Keratinocyte (primary cell): ENCODE measurements around the gene FCHO2. TPM values are rescaled to one million over a fixed set of nuclear protein-coding genes. Genes with fewer than 3 reads are reported as not detected.

ENCODE experiments used
- DNase-seq: peaks from one replicate; pipeline ENCODE4 v3.0.0-alpha.2; 2011; ENCODE audit warnings: low read depth, missing footprints, low spot score
- FAIRE-seq: peaks from 2 replicates; lab custom pipeline; 2011; peaks lifted over from hg19 to GRCh38; lab: Jason Lieb, UNC
- H2AFZ ChIP-seq: 2 replicates; pipeline ENCODE4 v1.6.0; 2012; ENCODE audit warnings: low read length, control low read depth, inconsistent platforms; ENCODE audit not compliant: control insufficient read depth
- H3K27ac ChIP-seq: 2 replicates; pipeline ENCODE4 v1.5.1; 2011; ENCODE audit warnings: low read length; ENCODE audit not compliant: control insufficient read depth, insufficient read depth
- H3K27me3 ChIP-seq: 3 replicates; pipeline ENCODE4 v1.6.0; 2011; ENCODE audit warnings: low read length; ENCODE audit not compliant: control insufficient read depth, insufficient read depth; ENCODE audit errors: extremely low read depth
- H3K36me3 ChIP-seq, 2 experiments: 2 replicates in 1 of 2; 3 replicates in 1 of 2; pipeline ENCODE4 v1.5.1; 2011; ENCODE audit warnings: low read length in 2 of 2, mild to moderate bottlenecking in 1 of 2; ENCODE audit not compliant: control insufficient read depth in 2 of 2, insufficient read depth in 2 of 2; ENCODE audit errors: extremely low read depth in 1 of 2
- H3K4me1 ChIP-seq: 3 replicates; pipeline ENCODE4 v1.5.1; 2011; ENCODE audit warnings: low read length; ENCODE audit not compliant: control insufficient read depth, insufficient read depth; ENCODE audit errors: extremely low read depth
- H3K4me2 ChIP-seq: 3 replicates; pipeline ENCODE4 v1.6.0; 2011; ENCODE audit warnings: low read depth, low read length; ENCODE audit not compliant: control insufficient read depth, insufficient read depth; ENCODE audit errors: extremely low read depth
- H3K4me3 ChIP-seq, 3 experiments: fragments of 200-600 bp in 1 of 3; sonication (generic) in 1 of 3; 2 replicates in 2 of 3; 3 replicates in 1 of 3; pipeline ENCODE4 v1.5.1; 2011 to 2016; ENCODE audit warnings: low read length in 3 of 3, mild to moderate bottlenecking in 3 of 3, control low read depth in 2 of 3, inconsistent platforms in 1 of 3, low read depth in 1 of 3, mixed read lengths in 1 of 3, mixed run types in 1 of 3, moderate library complexity in 1 of 3; ENCODE audit not compliant: control insufficient read depth in 2 of 3, insufficient read depth in 2 of 3; ENCODE audit errors: extremely low read depth in 1 of 3
- H3K79me2 ChIP-seq: 2 replicates; pipeline ENCODE4 v1.6.0; 2012; ENCODE audit warnings: low read length; ENCODE audit not compliant: control insufficient read depth, insufficient read depth
- H3K9ac ChIP-seq: 3 replicates; pipeline ENCODE4 v1.6.0; 2011; ENCODE audit warnings: low read length; ENCODE audit not compliant: control insufficient read depth, insufficient read depth; ENCODE audit errors: extremely low read depth
- H3K9me1 ChIP-seq: 3 replicates; pipeline ENCODE4 v1.6.0; 2011; ENCODE audit warnings: low read length; ENCODE audit not compliant: control insufficient read depth, insufficient read depth; ENCODE audit errors: extremely low read depth
- H3K9me3 ChIP-seq: 2 replicates; pipeline ENCODE4 v1.5.1; 2012; ENCODE audit warnings: low read depth, low read length; ENCODE audit not compliant: control insufficient read depth
- H4K20me1 ChIP-seq: 3 replicates; pipeline ENCODE4 v1.6.0; 2011; ENCODE audit warnings: low read length; ENCODE audit not compliant: control insufficient read depth, insufficient read depth; ENCODE audit errors: extremely low read depth
- CTCF ChIP-seq, 3 experiments: IDR thresholded peaks in 1 of 3; conservative IDR thresholded peaks in 1 of 3; optimal IDR thresholded peaks in 1 of 3; 2 replicates in 2 of 3; 3 replicates in 1 of 3; pipeline versions ENCODE3 to v1.5.1; 2011; ENCODE audit warnings: low read length in 3 of 3, mild to moderate bottlenecking in 3 of 3, moderate library complexity in 2 of 3, control low read depth in 1 of 3, inconsistent platforms in 1 of 3; ENCODE audit not compliant: insufficient read depth in 2 of 3; ENCODE audit errors: extremely low read depth in 1 of 3
- EZH2 ChIP-seq: IDR thresholded peaks from one replicate; pipeline ENCODE4 v1.6.1; 2012; ENCODE audit warnings: inconsistent platforms, mild to moderate bottlenecking, low read length, moderate library complexity
- dilution Hi-C: fragments of 300-500 bp; cut with MboI; formaldehyde crosslinking; loops from one replicate; pipeline ENCODE4 v1.7.0; 2020; ENCODE audit warnings: low sequenced_read_pairs; ENCODE audit not compliant: extremely low pct_ligation_motif_present
- polyA plus RNA-seq, 5 experiments: library from polyadenylated mRNA; depleted of rRNA in 3 of 5; stranded (reverse) in 3 of 5; stranded (forward) in 1 of 5; unstranded in 1 of 5; fragments of >200 nt; gene quantifications; 1 replicate in 1 of 5; 2 replicates in 3 of 5; 3 replicates in 1 of 5; pipeline versions ENCODE4 v1.2.1 to v1.2.3, GENCODE V29; 2011 to 2012; ENCODE audit warnings: missing spikeins in 2 of 5, low read depth in 1 of 5, low replicate concordance in 1 of 5

Gene FCHO2
- polyA plus RNA-seq, 1 donor (not counting 4 experiments of a cell fraction or from before 2014, with no cell fraction given): 10.6 TPM

- Histone ChIP-seq H4K20me1 (no peaks in the 10 kb centered on the region), H3K4me3 (no peak overlapping the region), H2AFZ (no peak overlapping the region), H3K9me3 (no peaks in the 10 kb centered on the region), H3K9ac (no peak overlapping the region), H3K27ac (no peak overlapping the region), H3K79me2 (no peaks in the 10 kb centered on the region), H3K4me1 (peaks cover 14% of the 10 kb centered on the region), H3K4me2 (no peak overlapping the region), H3K27me3 (no peaks in the 10 kb centered on the region), H3K36me3 (peaks cover 18 to 19% of the 10 kb centered on the region in 2 experiments), H3K9me1 (no peaks in the 10 kb centered on the region)
- dilution Hi-C loops: no loop called here
- no peak for DNase-seq
- TF ChIP-seq CTCF (optimal IDR thresholded peaks at IDR 0.05 in 1 of 3, IDR thresholded peaks at IDR 0.05 in 1 of 3, conservative IDR thresholded peaks at IDR 0.05 in 1 of 3; ENCODE audit: extremely low read depth in 1 of 3, insufficient read depth in 2 of 3, low read length in 3 of 3) (no peak), EZH2 (no peak)
- FAIRE-seq: no peak
These were observed 171.1 kb downstream of the FCHO2 start for GRCh38 chr5:73126957-73127356.

GRCh38 chr5:73129143-73129542 is 173.3 kb downstream of the FCHO2 start:
- Histone ChIP-seq H3K9me1 (no peaks in the 10 kb centered on the region), H3K9ac (no peak overlapping the region), H4K20me1 (no peaks in the 10 kb centered on the region), H3K27ac (no peak overlapping the region), H2AFZ (no peak overlapping the region), H3K27me3 (no peaks in the 10 kb centered on the region), H3K4me3 (no peak overlapping the region), H3K9me3 (no peaks in the 10 kb centered on the region), H3K4me1 (no peaks in the 10 kb centered on the region), H3K79me2 (no peaks in the 10 kb centered on the region), H3K4me2 (no peak overlapping the region), H3K36me3 (peaks cover 11 to 13% of the 10 kb centered on the region in 2 experiments)
- dilution Hi-C loops: no loop called here
- DNase-seq (no peak), FAIRE-seq (no peak)
- TF ChIP-seq CTCF (optimal IDR thresholded peaks at IDR 0.05 in 1 of 3, IDR thresholded peaks at IDR 0.05 in 1 of 3, conservative IDR thresholded peaks at IDR 0.05 in 1 of 3; ENCODE audit: extremely low read depth in 1 of 3, insufficient read depth in 2 of 3, low read length in 3 of 3): no peak
- no peak for TF ChIP-seq EZH2
